ENCODE data around the gene IFNA14. TPM values are rescaled to one million over a fixed set of nuclear protein-coding genes. Genes with fewer than 3 reads are reported as not detected.

Gene IFNA14
- total RNA-seq (2014; rRNA removed; shearing (Covaris generic)) = not detected in 2 replicates
- polyA plus RNA-seq (2016; fragmentation: Nextera tagmentation; extraction: Ambion mirVana) = not detected in 2 replicates
- long read RNA-seq = 0 reads

- H3K27ac ChIP-seq (ENCODE audit: low read depth) = no peak within 1 kb of the TSS
- no peaks in the 10 kb centered on the region for H3K36me3 ChIP-seq (ENCODE audit: insufficient read depth)
- no peak within 1 kb of the TSS for H3K27ac Mint-ChIP-seq
- H4K20me1 ChIP-seq (replicated peaks; ENCODE audit: insufficient read depth) = no peaks in the 10 kb centered on the region
- H3K4me3 ChIP-seq = no peak within 1 kb of the TSS
- ATAC-seq = no peak
- H3K4me3 Mint-ChIP-seq = no peak within 1 kb of the TSS
- no peaks in the 10 kb centered on the region for H3K79me2 ChIP-seq (replicated peaks; ENCODE audit: insufficient read depth)
- H3K9me3 Mint-ChIP-seq = no peaks in the 10 kb centered on the region
- no peaks in the 10 kb centered on the region for H3F3A ChIP-seq (replicated peaks; ENCODE audit: low read depth)
- no peaks in the 10 kb centered on the region for H3K27me3 Mint-ChIP-seq (ENCODE audit: insufficient read depth, low read depth, poor library complexity)
- H2AFZ ChIP-seq = no peak within 1 kb of the TSS
- no peaks in the 10 kb centered on the region; the same call in 2 of the 3 replicates for H3K4me1 Mint-ChIP-seq
- no peak for TF ChIP-seq ETS1 (IDR thresholded peaks at IDR 0.05)
- TF ChIP-seq REST (IDR thresholded peaks at IDR 0.05; ENCODE audit: unreplicated experiment) = no peak
- no peak for TF ChIP-seq JUNB (IDR thresholded peaks at IDR 0.05; ENCODE audit: unreplicated experiment)
- TF ChIP-seq ZNF114 (CRISPR knock-in tag; IDR thresholded peaks at IDR 0.05) = no peak
- no peak for TF ChIP-seq CREB1 (CRISPR knock-in tag; IDR thresholded peaks at IDR 0.05; ENCODE audit: low read depth)
- TF ChIP-seq POLR2AphosphoS5 (IDR thresholded peaks at IDR 0.05; ENCODE audit: low read depth) = no peak
- no peak for TF ChIP-seq EZH2phosphoT487 (IDR thresholded peaks at IDR 0.05; ENCODE audit: unreplicated experiment)
- no peak for TF ChIP-seq CTCF (conservative IDR thresholded peaks at IDR 0.05; ENCODE audit: low read depth in 2 of 2)
- no peak for TF ChIP-seq ZNF462 (CRISPR knock-in tag; IDR thresholded peaks at IDR 0.05)
- no peak for TF ChIP-seq ZNF331 (CRISPR knock-in tag; IDR thresholded peaks at IDR 0.05; ENCODE audit: low read depth)
- no peak for TF ChIP-seq STAT1 (IDR thresholded peaks at IDR 0.05; ENCODE audit: unreplicated experiment)
- TF ChIP-seq EZH2 (IDR thresholded peaks at IDR 0.05; ENCODE audit: low read depth, unreplicated experiment) = no peak
- TF ChIP-seq NANOG (IDR thresholded peaks at IDR 0.05; ENCODE audit: borderline replicate concordance) = no peak
- H3K9me2 ChIP-seq (ENCODE audit: insufficient read depth) = no peaks in the 10 kb centered on the region
- H3K27me3 ChIP-seq (ENCODE audit: insufficient read depth) = no peaks in the 10 kb centered on the region
- H3K4me2 ChIP-seq = no peak within 1 kb of the TSS
- H3K4me1 ChIP-seq (ENCODE audit: insufficient read depth) = no peaks in the 10 kb centered on the region
- DNase-seq (ENCODE audit: low spot score) = no peak
- no peaks in the 10 kb centered on the region for H3K36me3 Mint-ChIP-seq (ENCODE audit: low read depth)
These were observed at the start of gene IFNA14 for GRCh38 chr9:21239911-21240310. Gene IFNA14 (minus strand): TSS chr9:21240005. CDS start chr9:21239935, 70 bp downstream.
